HCT116 (cell line): Measurements from ENCODE around the gene GREB1L. TPM values are rescaled to one million over a fixed set of nuclear protein-coding genes. Genes with fewer than 3 reads are reported as not detected.

Experiments used
- ATAC-seq: fragments of 200-7000 bp; cut with Tn5 transposase; 2 replicates; pipeline ENCODE4 v1.9.1; 2020; ENCODE audit warnings: mild to moderate bottlenecking, moderate library complexity
- BruUV-seq: library from RNA; stranded (reverse); fragments of 400-500 nt; replicated peaks from 2 replicates; lab custom pipeline; 2021; lab: Mats Ljungman, UMichigan
- CTCF ChIA-PET: fragments of 300-600 bp; sonication (Branson Sonifier 250); formaldehyde crosslinking; loops from one replicate; lab custom pipeline; 2021; ENCODE audit warnings: antibody characterized with exemption; lab: Charles Lee
- POLR2A ChIA-PET: fragments of 300-600, 350-600 bp; sonication (Branson Sonifier 250); formaldehyde crosslinking; loops from one replicate; lab custom pipeline; 2021; ENCODE audit warnings: antibody characterized with exemption; lab: Charles Lee
- RAD21 ChIA-PET, 2 experiments: fragments of 300-600 bp; sonication (Branson Sonifier 250); formaldehyde crosslinking; loops; one replicate each; lab custom pipeline; 2023; ENCODE audit warnings: low total read pairs in 2 of 2; ENCODE audit not compliant: uncharacterized antibody in 2 of 2, unreplicated experiment in 2 of 2, low non-redundant PET in 1 of 2; lab: Charles Lee
- DNase-seq: peaks from one replicate; pipeline ENCODE4 v3.0.0-alpha.2; 2010; ENCODE audit warnings: low read depth, low spot score
- H2AFZ ChIP-seq: fragments of 200-600 bp; shearing (Covaris generic), sonication (generic); 2 replicates; pipeline ENCODE4 v1.6.1; 2017; ENCODE audit warnings: low read depth, mixed run types, mixed read lengths, antibody characterized with exemption, low read length; ENCODE audit not compliant: poor library complexity, severe bottlenecking
- H3K27ac ChIP-seq: 2 replicates; pipeline ENCODE4 v1.5.1; 2012; ENCODE audit warnings: low read depth, low read length
- H3K27me3 ChIP-seq: fragments of 200-600 bp; sonication (generic); 2 replicates; pipeline ENCODE4 v1.6.1; 2016; ENCODE audit warnings: mixed run types, low read length, mixed read lengths; ENCODE audit not compliant: insufficient read depth
- H3K36me3 ChIP-seq, 2 experiments: fragments of 200-500 bp in 1 of 2; fragments of 200-600 bp in 1 of 2; sonication (Bioruptor generic) in 1 of 2; sonication (generic) in 1 of 2; 2 replicates each; pipeline versions ENCODE4 v1.5.1 to v1.6.1; 2014 to 2016; ENCODE audit warnings: low read length in 2 of 2, inconsistent platforms in 1 of 2, mixed read lengths in 1 of 2, mixed run types in 1 of 2; ENCODE audit not compliant: insufficient read depth in 2 of 2, control insufficient read depth in 1 of 2
- H3K4me1 ChIP-seq, 2 experiments: fragments of 200-600 bp in 1 of 2; sonication (generic) in 1 of 2; 2 replicates each; pipeline versions ENCODE4 v1.5.1 to v1.6.1; 2012 to 2017; ENCODE audit warnings: low read length in 2 of 2, inconsistent platforms in 1 of 2, mild to moderate bottlenecking in 1 of 2, mixed read lengths in 1 of 2, mixed run types in 1 of 2, moderate library complexity in 1 of 2; ENCODE audit not compliant: insufficient read depth in 2 of 2, control insufficient read depth in 1 of 2
- H3K4me2 ChIP-seq: fragments of 200-600 bp; sonication (generic); 2 replicates; pipeline ENCODE4 v1.6.1; 2017; ENCODE audit warnings: mixed run types, low read length, mixed read lengths
- H3K4me3 ChIP-seq, 2 experiments: fragments of 200-600 bp in 1 of 2; sonication (generic) in 1 of 2; replicated peaks in 1 of 2; 2 replicates each; pipeline ENCODE4 v1.5.1; 2011 to 2016; ENCODE audit warnings: low read length in 2 of 2, control low read depth in 1 of 2, low read depth in 1 of 2, mild to moderate bottlenecking in 1 of 2, mixed read lengths in 1 of 2, mixed run types in 1 of 2
- H3K79me2 ChIP-seq: fragments of 200-600 bp; sonication (generic); 2 replicates; pipeline ENCODE4 v1.6.1; 2017; ENCODE audit warnings: mild to moderate bottlenecking, mixed run types, low read length, moderate library complexity, mixed read lengths; ENCODE audit not compliant: insufficient read depth
- H3K9ac ChIP-seq: fragments of 200-600 bp; sonication (generic); 2 replicates; pipeline ENCODE4 v1.6.1; 2016; ENCODE audit warnings: low read length, mixed read lengths
- H3K9me2 ChIP-seq: fragments of 200-600 bp; sonication (generic), shearing (Covaris generic); 2 replicates; pipeline ENCODE4 v1.6.1; 2017; ENCODE audit warnings: mixed run types, mild to moderate bottlenecking, moderate library complexity; ENCODE audit not compliant: insufficient read depth
- H3K9me3 ChIP-seq, 2 experiments: fragments of 200-500 bp in 1 of 2; fragments of 200-600 bp in 1 of 2; sonication (Bioruptor generic) in 1 of 2; sonication (generic) in 1 of 2; 2 replicates each; pipeline ENCODE4 v1.6.1; 2014 to 2017; ENCODE audit warnings: low read length in 2 of 2, mixed read lengths in 2 of 2, inconsistent platforms in 1 of 2, low read depth in 1 of 2, mild to moderate bottlenecking in 1 of 2, mixed run types in 1 of 2, moderate library complexity in 1 of 2; ENCODE audit not compliant: control insufficient read depth in 1 of 2, insufficient read depth in 1 of 2
- H4K20me1 ChIP-seq: fragments of 200-600 bp; sonication (generic), shearing (Covaris generic); 2 replicates; pipeline ENCODE4 v1.6.1; 2017; ENCODE audit warnings: mixed run types, mild to moderate bottlenecking, moderate library complexity; ENCODE audit not compliant: insufficient read depth
- RAD21 ChIP-seq: IDR thresholded peaks from 2 replicates; pipeline ENCODE4 v1.6.1; 2012; ENCODE audit warnings: low read depth, mild to moderate bottlenecking
- SIN3A ChIP-seq: IDR thresholded peaks from 2 replicates; pipeline ENCODE4 v1.6.1; 2012; ENCODE audit warnings: low read depth
- SP1 ChIP-seq: IDR thresholded peaks from 2 replicates; pipeline ENCODE4 v1.6.1; 2012; ENCODE audit warnings: low read depth
- ZFX ChIP-seq: fragments of 450-650 bp; IDR thresholded peaks from 2 replicates; pipeline ENCODE4 v1.6.1; 2017
- intact Hi-C: fragments of 100-400 bp; cut with micrococcal nuclease; formaldehyde crosslinking; loops from 2 replicates; pipeline ENCODE4 v1.10.0; 2022
- total RNA-seq: library from RNA; stranded (reverse); gene quantifications from one replicate; pipeline ENCODE4 v1.2.1, GENCODE V29; 2021; ENCODE audit not compliant: unreplicated experiment

Gene GREB1L
- total RNA-seq, 1 experiment from 2014 or later: 12.2 TPM

DNA sequence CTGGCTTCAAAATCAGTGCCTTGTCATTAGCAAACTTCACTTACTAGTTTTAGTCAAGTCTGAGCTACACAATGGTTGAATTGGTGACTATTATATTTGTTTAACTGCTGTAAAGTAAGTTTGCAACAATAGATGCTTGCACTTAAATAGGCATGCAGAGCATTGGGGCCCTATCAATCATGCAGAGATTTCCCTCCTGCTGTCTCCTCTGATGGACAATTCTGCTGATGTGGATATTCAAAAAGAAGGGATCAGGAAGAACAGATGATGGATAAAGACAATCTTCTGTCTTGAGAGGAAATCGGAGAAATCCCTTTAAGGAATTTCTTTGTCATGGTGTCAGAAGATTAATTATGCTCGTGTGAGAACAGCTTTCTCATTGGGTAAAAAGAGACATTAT lies 89.0 kb downstream of the GREB1L start:
- BruUV-seq: no TSS peak
- Histone ChIP-seq H3K4me3 (no peak overlapping the region), H3K36me3 (no peaks in the 10 kb centered on the region), H3K4me1 (peaks cover 18 to 51% of the 10 kb centered on the region in 2 experiments), H3K79me2 (no peaks in the 10 kb centered on the region), H3K9me2 (no peaks in the 10 kb centered on the region), H3K4me2 (peak overlapping the region; percentile 80), H3K27me3 (no peaks in the 10 kb centered on the region), H3K27ac (peak overlapping the region; percentile 48; the same call in 1 of the 2 replicates), H2AFZ (no peak overlapping the region), H3K9me3 (no peaks in the 10 kb centered on the region)
- no peak for ATAC-seq
- no peak for DNase-seq
- ChIA-PET RAD21 (no interaction called here), CTCF (no interaction called here)
- intact Hi-C loops: no loop called here
- no peak for TF ChIP-seq ZFX
- TF ChIP-seq, all 23 proteins: peak for 0
- H4K20me1 ChIP-seq: no peaks in the 10 kb centered on the region
- POLR2A ChIA-PET: no interaction called here
- H3K9ac ChIP-seq: no peak overlapping the region

DNA sequence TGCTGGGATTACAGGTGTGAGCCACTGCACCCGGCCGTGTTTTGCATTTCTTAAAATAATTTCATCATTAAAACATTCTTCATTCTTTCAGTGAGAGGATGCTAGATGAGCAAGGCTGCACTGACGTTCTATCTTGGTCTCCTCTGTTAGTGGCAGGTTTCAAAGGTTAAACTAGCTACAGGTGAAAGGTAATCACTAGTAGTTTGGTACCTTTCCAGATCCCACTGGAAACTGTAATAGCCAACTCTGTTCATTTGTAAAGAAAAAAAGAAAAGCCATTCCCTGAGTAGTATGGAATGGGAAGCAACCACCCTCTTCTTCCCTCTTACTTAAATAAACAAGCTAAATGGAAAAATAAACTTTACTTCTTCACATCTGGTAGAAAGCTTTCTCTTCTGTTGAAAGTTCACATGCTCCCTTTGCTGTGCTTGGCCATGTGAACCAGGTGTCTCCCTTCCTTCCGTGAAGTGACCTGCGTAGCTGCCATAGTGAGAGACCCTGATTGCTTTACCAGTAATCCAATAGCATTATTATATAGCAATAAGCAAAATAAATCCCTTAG lies 94.0 kb downstream of the GREB1L start:
- CTCF ChIA-PET: no interaction called here
- H4K20me1 ChIP-seq: no peaks in the 10 kb centered on the region
- BruUV-seq: no TSS peak

More for the DNA sequence above, 94.0 kb downstream of the GREB1L start:
- Histone ChIP-seq H2AFZ (no peak overlapping the region), H3K9me2 (no peaks in the 10 kb centered on the region), H3K27ac (no peak overlapping the region), H3K9ac (no peak overlapping the region), H3K9me3 (no peaks in the 10 kb centered on the region), H3K79me2 (no peaks in the 10 kb centered on the region), H3K4me1 (peaks cover 2 to 15% of the 10 kb centered on the region in 2 experiments), H3K4me3 (no peak overlapping the region), H3K36me3 (no peaks in the 10 kb centered on the region), H3K4me2 (no peak overlapping the region), H3K27me3 (no peaks in the 10 kb centered on the region)
- DNase-seq (no peak), ATAC-seq (no peak)
- ChIA-PET RAD21 (no interaction called here), POLR2A (no interaction called here)
- intact Hi-C loops: loop anchor here (5.0 kb wide), 1 partner anchor 36 kb away; no protein-coding TSS in a partner anchor
- TF ChIP-seq RAD21 (no peak), SIN3A (no peak), SP1 (no peak)
